SK-N-SH (cell line): ENCODE measurements around the gene DSCAM. TPM values are rescaled to one million over a fixed set of nuclear protein-coding genes. Genes with fewer than 3 reads are reported as not detected.

Source experiments
- CTCF ChIA-PET: fragments of 300-600, 350-600 bp; formaldehyde crosslinking; extraction: SDS; loops from one replicate; lab custom pipeline; 2021; lab: Yijun Ruan, JAX
- POLR2A ChIA-PET: fragments of 350-600 bp; sonication (Branson Sonifier 250); formaldehyde crosslinking; extraction: SDS; loops from one replicate; lab custom pipeline; 2020; ENCODE audit warnings: antibody characterized with exemption, inconsistent platforms; lab: Yijun Ruan, JAX
- DNase-seq: peaks from one replicate; pipeline ENCODE4 v3.0.0; 2012
- H2AFZ ChIP-seq: fragments of 200-600 bp; sonication (generic); 2 replicates; pipeline ENCODE4 v1.8.1; 2016; ENCODE audit warnings: antibody characterized with exemption, mild to moderate bottlenecking, low read depth
- H3F3A ChIP-seq: fragments of 200-600 bp; sonication (generic); replicated peaks from 2 replicates; pipeline ENCODE3; 2016; ENCODE audit warnings: antibody characterized with exemption, mild to moderate bottlenecking; ENCODE audit not compliant: insufficient read depth
- H3K27ac ChIP-seq, 2 experiments: fragments of 200-500 bp in 1 of 2; fragments of 200-600 bp in 1 of 2; sonication (Bioruptor generic) in 1 of 2; sonication (generic), shearing (Covaris generic) in 1 of 2; 2 replicates each; pipeline versions ENCODE4 v1.5.1 to v1.6.1; 2014 to 2016; ENCODE audit warnings: low read depth in 2 of 2, inconsistent platforms in 1 of 2, low read length in 1 of 2, mild to moderate bottlenecking in 1 of 2, mixed read lengths in 1 of 2
- H3K27me3 ChIP-seq: fragments of 200-600 bp; sonication (generic), shearing (Covaris generic); 2 replicates; pipeline ENCODE4 v1.6.1; 2016; ENCODE audit warnings: mixed run types; ENCODE audit not compliant: insufficient read depth
- H3K36me3 ChIP-seq, 2 experiments: fragments of 200-500 bp in 1 of 2; fragments of 200-600 bp in 1 of 2; sonication (Bioruptor generic) in 1 of 2; sonication (generic) in 1 of 2; replicated peaks in 1 of 2; 2 replicates each; pipeline versions ENCODE3 to v1.5.1; 2014 to 2016; ENCODE audit warnings: low read length in 1 of 2, mild to moderate bottlenecking in 1 of 2; ENCODE audit not compliant: insufficient read depth in 2 of 2, control insufficient read depth in 1 of 2
- H3K4me1 ChIP-seq, 2 experiments: fragments of 200-500 bp in 1 of 2; fragments of 200-600 bp in 1 of 2; sonication (Bioruptor generic) in 1 of 2; sonication (generic), shearing (Covaris generic) in 1 of 2; 2 replicates each; pipeline versions ENCODE4 v1.5.1 to v1.6.1; 2014 to 2016; ENCODE audit warnings: low read depth in 1 of 2, low read length in 1 of 2, mixed run types in 1 of 2; ENCODE audit not compliant: insufficient read depth in 2 of 2, control insufficient read depth in 1 of 2
- H3K4me2 ChIP-seq: fragments of 200-600 bp; sonication (generic), shearing (Covaris generic); 2 replicates; pipeline ENCODE4 v1.6.1; 2017; ENCODE audit warnings: mixed run types
- H3K4me3 ChIP-seq, 2 experiments: fragments of 200-500 bp in 1 of 2; fragments of 200-600 bp in 1 of 2; sonication (Bioruptor generic) in 1 of 2; sonication (generic), shearing (Covaris generic) in 1 of 2; 2 replicates each; pipeline versions ENCODE4 v1.5.1 to v1.8.1; 2014 to 2016; ENCODE audit warnings: low read depth in 2 of 2, inconsistent platforms in 1 of 2, low read length in 1 of 2, mild to moderate bottlenecking in 1 of 2, mixed read lengths in 1 of 2, moderate library complexity in 1 of 2
- H3K79me2 ChIP-seq: fragments of 200-600 bp; sonication (generic); 2 replicates; pipeline ENCODE4 v1.8.1; 2017; ENCODE audit warnings: mild to moderate bottlenecking; ENCODE audit not compliant: insufficient read depth
- H3K9ac ChIP-seq: fragments of 200-600 bp; sonication (generic); 2 replicates; pipeline ENCODE4 v1.6.1; 2017; ENCODE audit warnings: mixed run types
- H3K9me2 ChIP-seq: fragments of 200-600 bp; sonication (generic); 2 replicates; pipeline ENCODE4 v1.6.1; 2017; ENCODE audit warnings: mixed run types
- H3K9me3 ChIP-seq: fragments of 200-600 bp; sonication (generic); 2 replicates; pipeline ENCODE4 v1.6.1; 2017; ENCODE audit warnings: mixed run types, mild to moderate bottlenecking, moderate library complexity
- H4K20me1 ChIP-seq: fragments of 200-600 bp; sonication (generic); 2 replicates; pipeline ENCODE4 v1.6.1; 2017; ENCODE audit warnings: mild to moderate bottlenecking, mixed run types; ENCODE audit not compliant: insufficient read depth
- CTCF ChIP-seq: fragments of 200-600 bp; sonication (generic); IDR thresholded peaks from 2 replicates; pipeline ENCODE4 v1.6.1; 2017; ENCODE audit warnings: antibody characterized with exemption, mild to moderate bottlenecking, moderate library complexity
- ELF1 ChIP-seq: IDR thresholded peaks from 2 replicates; pipeline ENCODE4 v1.4.0; 2012
- EZH2phosphoT487 ChIP-seq: fragments of 200-600 bp; sonication (generic); IDR thresholded peaks from 2 replicates; pipeline ENCODE4 v1.6.1; 2017; ENCODE audit warnings: low read depth, mixed run types, mild to moderate bottlenecking, antibody characterized with exemption, moderate library complexity, borderline replicate concordance
- FOXM1 ChIP-seq: IDR thresholded peaks from 2 replicates; pipeline ENCODE4 v1.4.0; 2012; ENCODE audit warnings: low read depth, mild to moderate bottlenecking
- GABPA ChIP-seq: IDR thresholded peaks from 2 replicates; pipeline ENCODE4 v1.4.0; 2012; ENCODE audit warnings: low read depth, mild to moderate bottlenecking
- JUND ChIP-seq: IDR thresholded peaks from 2 replicates; pipeline ENCODE4 v1.4.0; 2012
- NRF1 ChIP-seq: IDR thresholded peaks from 2 replicates; pipeline ENCODE4 v1.6.1; 2012; ENCODE audit warnings: low read depth, mild to moderate bottlenecking, low read length
- POLR2AphosphoS5 ChIP-seq: IDR thresholded peaks from 2 replicates; pipeline ENCODE4 v1.6.1; 2012; ENCODE audit warnings: low read depth, low read length
- RCOR1 ChIP-seq: fragments of 150-350 bp; IDR thresholded peaks from 2 replicates; pipeline ENCODE4 v1.6.1; 2017; ENCODE audit warnings: antibody characterized with exemption, low read length
- REST ChIP-seq: IDR thresholded peaks from 2 replicates; pipeline ENCODE4 v1.6.1; 2012; ENCODE audit warnings: mild to moderate bottlenecking, low read depth, low read length, moderate library complexity
- RFX5 ChIP-seq: IDR thresholded peaks from 2 replicates; pipeline ENCODE4 v1.6.1; 2012; ENCODE audit warnings: mild to moderate bottlenecking, improper control_type of control experiment, low read length
- TEAD4 ChIP-seq: IDR thresholded peaks from 2 replicates; pipeline ENCODE4 v1.4.0; 2012; ENCODE audit warnings: mild to moderate bottlenecking, borderline replicate concordance; ENCODE audit not compliant: insufficient read depth
- USF1 ChIP-seq: IDR thresholded peaks from 2 replicates; pipeline ENCODE4 v1.4.0; 2012; ENCODE audit warnings: low read depth, borderline replicate concordance
- YY1 ChIP-seq: IDR thresholded peaks from 2 replicates; pipeline ENCODE4 v1.4.0; 2012; ENCODE audit warnings: low read depth, mild to moderate bottlenecking
- WGBS: methylation state at CpG from one replicate; pipeline ENCODE4 v1.1.6; 2017; ENCODE audit warnings: low lambda C conversion rate; 5-methylcytosine and 5-hydroxymethylcytosine counted together
- polyA plus RNA-seq, 3 experiments: library from polyadenylated mRNA; depleted of rRNA; stranded (reverse); fragments of >200 nt; gene quantifications; 2 replicates each; pipeline ENCODE4 v1.2.3, GENCODE V29; 2012
- TF ChIP-seq, protein P1 (sequence below): IDR thresholded peaks from 2 replicates; pipeline ENCODE4 v1.4.0; 2012; ENCODE audit warnings: low read depth
- TF ChIP-seq, protein P2 (sequence below): IDR thresholded peaks from 2 replicates; pipeline ENCODE4 v1.4.0; 2012; ENCODE audit warnings: low read depth, borderline replicate concordance

The DSCAM gene
- polyA plus RNA-seq, 1 of the 3 experiments (the other 2 are of a cell fraction): not detected

DNA sequence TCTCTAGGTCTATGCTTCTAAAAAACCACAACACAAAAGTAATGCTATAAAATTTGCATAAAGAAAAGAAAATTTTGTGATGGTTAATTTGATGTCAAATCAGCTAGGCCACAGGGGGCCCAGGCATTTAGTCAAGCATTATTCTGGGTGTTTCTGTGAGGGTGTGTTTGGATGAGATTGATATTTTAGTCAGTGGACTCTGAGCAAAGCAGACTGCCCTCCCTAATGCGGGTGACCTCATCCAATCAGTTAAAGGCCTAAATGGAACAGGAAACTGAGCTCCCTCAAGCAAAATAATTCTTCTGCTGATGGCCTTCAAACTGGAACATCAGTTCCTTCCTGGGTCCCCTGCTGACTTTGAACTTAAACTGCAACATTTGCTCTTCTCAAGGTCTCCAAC, 358.0 kb downstream of the DSCAM start (continued):
- TF ChIP-seq REST (no peak), RCOR1 (no peak), JUND (no peak), RFX5 (no peak), ELF1 (no peak), CTCF (no peak)
- TF ChIP-seq, protein P1, sequence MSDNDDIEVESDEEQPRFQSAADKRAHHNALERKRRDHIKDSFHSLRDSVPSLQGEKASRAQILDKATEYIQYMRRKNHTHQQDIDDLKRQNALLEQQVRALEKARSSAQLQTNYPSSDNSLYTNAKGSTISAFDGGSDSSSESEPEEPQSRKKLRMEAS: no peak

DNA sequence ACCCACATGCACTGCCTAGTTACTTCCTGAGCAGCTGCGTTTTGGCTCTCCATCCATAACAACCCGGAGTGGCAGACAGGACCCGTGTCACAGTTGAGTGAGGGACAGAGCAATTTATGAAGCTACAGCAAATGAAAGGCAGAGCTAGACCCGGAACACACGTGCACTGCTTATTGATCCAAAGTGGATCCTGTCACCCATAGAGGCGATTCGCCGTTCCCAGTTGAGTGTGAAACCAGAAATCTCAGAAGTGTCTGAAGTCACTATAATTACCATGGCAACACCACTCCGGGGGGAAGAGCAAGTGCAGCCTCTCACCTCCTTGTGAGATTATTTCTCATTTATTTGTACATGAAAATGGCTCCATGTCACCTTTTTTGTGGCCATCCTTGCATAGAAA, 365.2 kb downstream of the DSCAM start:
- Histone ChIP-seq H4K20me1 (no peaks in the 10 kb centered on the region), H3K79me2 (no peaks in the 10 kb centered on the region), H3K4me3 (no peak overlapping the region), H3K4me2 (no peak overlapping the region), H3K9me3 (no peaks in the 10 kb centered on the region), H3K4me1 (no peaks in the 10 kb centered on the region), H3K9me2 (no peaks in the 10 kb centered on the region), H3F3A (no peaks in the 10 kb centered on the region), H3K9ac (no peak overlapping the region), H2AFZ (no peak overlapping the region), H3K27me3 (no peaks in the 10 kb centered on the region), H3K27ac (no peak overlapping the region), H3K36me3 (no peaks in the 10 kb centered on the region)
- CTCF ChIA-PET: interaction anchor here (1.1 to 1.3 kb wide), 4 partner anchors 11 to 587 kb away, joined by 3 to 4 read pairs (median 3); no protein-coding TSS in a partner anchor
- POLR2A ChIA-PET: no interaction called here
- 16% methylated on average over 4 of the region's 9 CpGs for WGBS
- no peak for DNase-seq
- TF ChIP-seq YY1 (no peak), NRF1 (no peak), GABPA (no peak), EZH2phosphoT487 (no peak), POLR2AphosphoS5 (no peak), TEAD4 (no peak), ELF1 (no peak), FOXM1 (no peak), JUND (no peak), USF1 (no peak), RFX5 (no peak)
- TF ChIP-seq, protein P1: no peak
- TF ChIP-seq, protein P2, sequence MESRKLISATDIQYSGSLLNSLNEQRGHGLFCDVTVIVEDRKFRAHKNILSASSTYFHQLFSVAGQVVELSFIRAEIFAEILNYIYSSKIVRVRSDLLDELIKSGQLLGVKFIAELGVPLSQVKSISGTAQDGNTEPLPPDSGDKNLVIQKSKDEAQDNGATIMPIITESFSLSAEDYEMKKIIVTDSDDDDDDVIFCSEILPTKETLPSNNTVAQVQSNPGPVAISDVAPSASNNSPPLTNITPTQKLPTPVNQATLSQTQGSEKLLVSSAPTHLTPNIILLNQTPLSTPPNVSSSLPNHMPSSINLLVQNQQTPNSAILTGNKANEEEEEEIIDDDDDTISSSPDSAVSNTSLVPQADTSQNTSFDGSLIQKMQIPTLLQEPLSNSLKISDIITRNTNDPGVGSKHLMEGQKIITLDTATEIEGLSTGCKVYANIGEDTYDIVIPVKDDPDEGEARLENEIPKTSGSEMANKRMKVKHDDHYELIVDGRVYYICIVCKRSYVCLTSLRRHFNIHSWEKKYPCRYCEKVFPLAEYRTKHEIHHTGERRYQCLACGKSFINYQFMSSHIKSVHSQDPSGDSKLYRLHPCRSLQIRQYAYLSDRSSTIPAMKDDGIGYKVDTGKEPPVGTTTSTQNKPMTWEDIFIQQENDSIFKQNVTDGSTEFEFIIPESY: no peak
